Measurements from ENCODE around the gene ZNF385B. TPM values are rescaled to one million over a fixed set of nuclear protein-coding genes. Genes with fewer than 3 reads are reported as not detected.
A peak's percentile ranks its signal among the peaks of the same experiment; 100 is the strongest.
"Not testable (repeated sequence)": the region's sequence is repeated elsewhere in the genome, so short reads cannot be mapped to it uniquely, and the experiment has no call there.

The ZNF385B gene
- polyA plus RNA-seq, 3 donors, result 10.1 to 13.9 (median 12.1) TPM

- no peak for DNase-seq
Measured at GRCh38 chr2:179805001-179805400, 56.4 kb downstream of the ZNF385B start.

- DNase-seq, result no peak
Measured at GRCh38 chr2:179804206-179804605, 57.2 kb downstream of the ZNF385B start.

GRCh38 chr2:179802051-179802882 is 59.1 kb downstream of the ZNF385B start:
- no peak for DNase-seq

- no peak for DNase-seq
Measured at GRCh38 chr2:179800776-179801175, 60.6 kb downstream of the ZNF385B start.

- DNase-seq, result no peak
Measured at GRCh38 chr2:179796213-179797007, 65.0 kb downstream of the ZNF385B start.

GRCh38 chr2:179793902-179794301 is 67.5 kb downstream of the ZNF385B start:
- no peak for DNase-seq

DNA sequence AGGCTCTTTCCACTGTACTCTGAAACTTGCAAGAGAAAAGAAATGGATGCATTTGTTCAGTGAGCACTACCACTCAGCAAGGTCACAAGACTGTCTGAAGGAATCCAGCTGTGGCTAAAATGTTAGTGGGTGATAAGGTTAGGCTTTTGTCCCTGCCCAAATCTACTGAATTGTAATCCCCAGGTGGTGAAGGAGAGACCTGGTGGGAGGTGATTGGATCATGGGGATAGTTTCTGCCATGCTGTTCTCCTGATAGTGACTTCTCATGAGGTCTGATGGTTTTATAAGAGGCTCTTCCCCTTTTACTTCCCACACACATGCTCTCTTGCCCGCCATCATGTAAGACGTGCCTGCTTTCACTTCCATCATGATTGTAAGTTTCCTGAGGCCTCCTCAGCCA is 68.2 kb downstream of the ZNF385B start:
- no peak for DNase-seq

DNA sequence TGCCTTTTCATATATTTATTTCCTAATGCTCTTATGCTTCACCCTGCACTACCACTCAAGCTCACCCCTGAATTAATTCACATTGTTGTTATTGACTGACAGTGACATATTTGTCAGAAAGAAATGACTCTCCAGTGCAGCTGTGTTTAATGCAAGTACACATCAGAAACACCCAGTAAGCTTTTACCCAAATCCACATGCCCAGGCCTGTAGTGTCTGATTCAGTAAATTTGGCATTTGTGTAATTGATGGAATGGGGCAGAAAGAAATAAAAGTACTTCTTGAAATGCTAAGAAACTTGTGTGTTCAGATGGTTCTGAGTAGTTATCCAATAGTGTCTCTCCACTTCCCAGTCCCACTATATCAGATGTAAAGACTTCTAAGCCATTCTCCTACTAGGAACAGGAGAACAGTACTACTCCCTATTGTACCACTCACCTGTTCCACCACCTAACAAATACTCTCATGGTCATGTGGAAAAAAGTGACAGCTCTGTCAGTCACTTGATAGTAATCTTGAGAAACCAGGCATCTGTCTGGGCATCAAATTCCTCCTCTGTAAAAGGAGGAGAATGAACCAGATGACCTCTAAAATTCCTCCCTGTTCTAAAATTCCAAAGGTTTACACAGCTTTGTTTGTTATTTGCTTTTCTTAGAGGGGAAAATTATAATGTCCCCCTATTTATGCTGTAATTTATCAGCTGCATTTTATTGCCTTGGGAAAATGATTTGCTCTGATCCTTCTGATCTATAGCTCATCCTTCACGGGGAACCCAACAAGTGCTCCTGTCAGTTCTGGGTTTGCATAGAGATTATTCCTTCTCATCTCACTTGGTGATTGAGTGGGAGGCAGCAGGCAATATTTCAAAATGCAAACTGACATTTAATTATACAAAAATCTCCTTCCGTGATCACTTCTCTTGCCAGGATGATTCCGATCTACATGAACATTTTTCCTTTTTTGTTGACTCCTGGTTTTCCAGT is 70.9 kb downstream of the ZNF385B start:
- DNase-seq, result no peak

- no peak for DNase-seq
Measured at GRCh38 chr2:179788104-179788503, 73.3 kb downstream of the ZNF385B start.

DNA sequence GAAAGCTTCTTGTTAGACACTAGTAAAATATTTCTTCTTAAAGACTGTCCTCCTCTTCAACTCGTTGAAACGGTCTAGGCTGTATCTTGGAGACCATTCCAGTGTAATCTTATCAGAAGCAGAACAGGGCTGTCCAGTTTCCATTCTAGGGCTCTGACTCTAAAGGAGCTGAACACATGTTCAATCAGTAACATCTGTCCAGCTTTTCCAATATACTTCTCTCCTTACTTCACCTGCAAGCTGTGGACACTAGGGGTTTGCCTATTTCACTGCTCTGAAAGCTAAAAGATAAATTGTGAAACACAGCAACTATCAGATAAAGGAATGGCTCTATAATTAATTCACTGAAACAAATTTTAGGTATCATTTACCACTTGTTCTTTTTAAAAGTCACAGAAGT is 73.8 kb downstream of the ZNF385B start:
- DNase-seq, result no peak

GRCh38 chr2:179785902-179786301 is 75.5 kb downstream of the ZNF385B start:
- no peak for DNase-seq

DNA sequence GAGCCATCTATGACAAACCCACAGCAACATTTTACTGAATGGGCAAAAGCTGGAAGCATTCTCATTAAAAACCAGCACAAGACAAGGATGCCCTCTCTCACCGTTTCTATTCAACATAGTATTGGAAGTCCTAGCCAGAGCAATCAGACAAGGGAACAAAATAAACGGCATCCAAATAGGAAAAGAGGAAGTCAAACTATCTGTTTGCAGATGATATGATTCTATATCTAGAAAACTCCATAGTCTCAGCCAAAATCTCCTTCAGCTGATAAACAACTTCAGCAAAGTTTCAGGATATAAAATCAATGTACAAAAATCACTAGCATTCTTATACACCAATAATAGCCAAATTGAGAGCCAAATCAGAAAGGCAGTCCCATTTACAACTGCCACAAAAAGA is 79.1 kb downstream of the ZNF385B start:
- not testable (repeated sequence) for DNase-seq

- DNase-seq, result no peak
Measured at GRCh38 chr2:179773986-179774385, 87.4 kb downstream of the ZNF385B start.

- no peak for DNase-seq
Measured at GRCh38 chr2:179772346-179772745, 89.1 kb downstream of the ZNF385B start.

DNA sequence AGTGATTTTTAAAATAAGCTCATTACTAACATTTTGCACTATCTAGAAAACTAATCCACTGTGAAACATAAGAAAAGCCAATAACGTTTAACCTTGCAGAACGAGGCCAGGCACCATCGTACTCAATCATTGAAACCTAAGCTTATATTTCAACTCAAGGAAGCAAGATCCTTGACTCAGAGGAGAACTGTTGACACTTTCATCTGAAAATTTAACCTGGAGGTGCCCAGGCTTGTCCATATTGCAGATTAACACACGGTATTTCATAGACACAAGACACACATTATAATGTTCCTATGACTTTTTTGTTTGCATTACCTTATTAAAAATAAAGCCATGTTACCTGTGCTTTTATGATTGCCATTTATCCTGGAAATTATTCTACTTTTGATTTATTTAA is 89.6 kb downstream of the ZNF385B start:
- no peak for DNase-seq

GRCh38 chr2:179770029-179770428 is 91.4 kb downstream of the ZNF385B start:
- no peak for DNase-seq

DNA sequence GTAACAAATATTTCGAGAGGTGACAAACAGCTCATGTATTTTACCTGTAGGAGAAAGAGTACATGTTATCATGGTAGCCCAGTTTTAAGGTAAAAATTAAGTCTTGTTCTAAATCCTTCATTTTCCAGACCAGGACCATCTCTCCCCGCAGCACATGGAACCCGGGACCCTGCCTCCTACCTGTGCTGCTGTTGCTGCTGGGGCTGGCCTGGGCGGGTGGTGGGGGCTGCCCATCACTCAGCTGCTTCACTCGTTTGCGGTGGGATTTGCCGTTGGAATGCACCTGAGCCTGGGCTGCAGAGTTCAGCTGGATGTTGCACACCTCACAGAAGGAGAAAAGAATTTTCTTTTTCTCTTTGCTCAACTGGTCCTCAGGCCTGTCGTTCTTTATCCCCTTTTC is 92.1 kb downstream of the ZNF385B start:
- no peak for DNase-seq

GRCh38 chr2:179768765-179769164 is 92.6 kb downstream of the ZNF385B start:
- DNase-seq, result peak; percentile 45

DNA sequence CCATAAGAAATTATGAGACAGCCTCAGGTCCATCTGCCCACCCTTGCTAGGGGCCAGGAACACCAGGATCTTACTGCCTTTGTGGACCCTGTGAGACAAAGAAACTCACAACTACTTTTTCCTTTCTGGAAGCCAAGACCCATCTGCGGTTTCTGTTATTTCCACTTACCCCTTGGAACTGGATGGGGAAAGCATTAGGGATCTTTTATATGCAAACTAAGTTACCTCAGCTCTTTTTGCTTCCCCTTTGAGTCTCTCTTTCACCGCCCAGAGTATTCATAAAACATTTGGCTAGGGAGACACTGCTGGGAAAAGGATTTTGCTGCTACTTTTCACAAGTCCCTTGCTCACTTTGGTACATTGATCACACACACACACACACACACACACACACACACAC is 95.7 kb downstream of the ZNF385B start:
- no peak for DNase-seq

DNA sequence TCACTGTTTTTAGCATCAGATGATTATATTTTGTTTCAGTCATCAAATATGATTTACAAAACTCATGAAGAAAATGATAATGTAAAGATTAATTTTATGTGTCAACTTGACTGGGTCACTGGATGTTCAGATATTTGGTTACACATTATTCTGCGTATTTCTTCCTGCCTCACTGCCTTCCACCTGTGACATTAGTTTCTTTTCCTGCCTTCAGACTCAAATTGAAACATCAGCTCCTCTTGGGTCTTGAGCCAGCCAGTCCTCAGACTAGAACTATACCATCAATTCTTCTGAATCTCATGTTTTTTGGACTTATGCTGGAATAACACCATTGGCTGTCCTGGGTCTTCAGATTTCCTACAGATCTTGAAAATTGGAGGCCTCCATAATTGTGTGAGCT is 96.7 kb downstream of the ZNF385B start:
- DNase-seq, result no peak

GRCh38 chr2:179758636-179759035 is 102.8 kb downstream of the ZNF385B start:
- DNase-seq, result no peak

Measured in renal pelvis (tissue), 4 donors.